Glutamatergic neuron (in vitro differentiated cells): ENCODE results near the gene SELL. TPM values are rescaled to one million over a fixed set of nuclear protein-coding genes. Genes with fewer than 3 reads are reported as not detected.
"Not testable (repeated sequence)": the region's sequence is repeated elsewhere in the genome, so short reads cannot be mapped to it uniquely, and the experiment has no call there.

Experiments
- DNase-seq: peaks from one replicate; pipeline ENCODE4 v3.0.0; 2022
- H3K27ac Mint-ChIP-seq: one replicate; pipeline ENCODE4 v1.8.0; 2020; ENCODE audit warnings: mild to moderate bottlenecking, mixed read lengths, inconsistent platforms; ENCODE audit not compliant: unreplicated experiment
- H3K27me3 Mint-ChIP-seq: one replicate; pipeline ENCODE4 v1.8.0; 2020; ENCODE audit warnings: mild to moderate bottlenecking, moderate library complexity, mixed read lengths, inconsistent platforms; ENCODE audit not compliant: unreplicated experiment
- H3K36me3 Mint-ChIP-seq: one replicate; pipeline ENCODE4 v1.8.0; 2020; ENCODE audit warnings: mild to moderate bottlenecking, mixed read lengths, inconsistent platforms; ENCODE audit not compliant: unreplicated experiment
- H3K4me1 Mint-ChIP-seq: one replicate; pipeline ENCODE4 v1.8.0; 2020; ENCODE audit warnings: mild to moderate bottlenecking, low read depth, mixed read lengths, inconsistent platforms; ENCODE audit not compliant: unreplicated experiment
- H3K4me3 Mint-ChIP-seq: one replicate; pipeline ENCODE4 v1.8.0; 2020; ENCODE audit warnings: mild to moderate bottlenecking, mixed read lengths, inconsistent platforms; ENCODE audit not compliant: unreplicated experiment
- H3K9me3 Mint-ChIP-seq: one replicate; pipeline ENCODE4 v1.8.0; 2020; ENCODE audit warnings: mild to moderate bottlenecking, moderate library complexity, mixed read lengths, inconsistent platforms; ENCODE audit not compliant: unreplicated experiment
- CTCF ChIP-seq: fragments of 200-600 bp; sonication (generic); IDR thresholded peaks from one replicate; pipeline ENCODE4 v1.5.0; 2021; ENCODE audit not compliant: partially characterized antibody, unreplicated experiment
- total RNA-seq: library from RNA; stranded (reverse); fragmentation: NEBNext Ultra II Directional; extraction: Animal tissue kit (Norgen Biotek cat#: 25700); gene quantifications from one replicate; pipeline ENCODE4 v1.2.1, GENCODE V29; 2021; ENCODE audit not compliant: unreplicated experiment

Gene SELL
- total RNA-seq, 1 donor from 2014 or later, result not detected

DNA sequence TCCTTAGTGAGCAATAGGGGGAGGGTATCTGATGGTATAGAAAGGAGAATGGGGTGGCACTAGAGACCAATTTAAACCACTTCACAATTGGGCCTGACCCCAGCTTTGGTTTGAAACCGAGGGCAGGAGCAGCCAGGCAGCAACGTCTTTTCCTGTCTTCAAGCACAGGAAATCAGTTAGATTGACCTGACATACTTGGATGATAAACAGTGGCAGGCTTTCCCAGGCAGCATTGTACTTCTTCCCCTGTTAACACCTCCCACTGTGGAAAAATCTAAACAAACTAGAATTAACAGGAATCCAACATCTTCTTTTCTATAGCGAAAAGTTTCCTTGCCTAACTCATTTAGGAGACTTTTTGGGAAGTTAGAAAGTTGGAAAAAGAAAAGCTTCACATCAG, 40.6 kb downstream of the SELL start:
- Mint-ChIP-seq H3K27me3 (no peaks in the 10 kb centered on the region), H3K4me1 (no peaks in the 10 kb centered on the region), H3K36me3 (no peaks in the 10 kb centered on the region), H3K27ac (no peak overlapping the region), H3K9me3 (no peaks in the 10 kb centered on the region), H3K4me3 (no peak overlapping the region)
- TF ChIP-seq CTCF, result no peak
- no peak for DNase-seq

- not testable (repeated sequence) for H3K9me3 Mint-ChIP-seq, DNase-seq, H3K4me1 Mint-ChIP-seq, H3K27ac Mint-ChIP-seq, H3K4me3 Mint-ChIP-seq, H3K36me3 Mint-ChIP-seq, H3K27me3 Mint-ChIP-seq
These were observed 41.2 kb downstream of the SELL start for GRCh38 chr1:169670244-169670643.

- not testable (repeated sequence) for DNase-seq, H3K36me3 Mint-ChIP-seq, H3K27me3 Mint-ChIP-seq, H3K9me3 Mint-ChIP-seq, H3K27ac Mint-ChIP-seq, H3K4me1 Mint-ChIP-seq, H3K4me3 Mint-ChIP-seq
These were observed 43.5 kb downstream of the SELL start for GRCh38 chr1:169667699-169668596.

- H3K4me3 Mint-ChIP-seq, H3K27ac Mint-ChIP-seq, H3K4me1 Mint-ChIP-seq, DNase-seq, H3K27me3 Mint-ChIP-seq, H3K9me3 Mint-ChIP-seq, H3K36me3 Mint-ChIP-seq: not testable (repeated sequence)
These were observed 44.2 kb downstream of the SELL start for GRCh38 chr1:169667227-169667639.

- not testable (repeated sequence) for H3K27me3 Mint-ChIP-seq, H3K9me3 Mint-ChIP-seq, H3K4me3 Mint-ChIP-seq, H3K27ac Mint-ChIP-seq, H3K4me1 Mint-ChIP-seq, H3K36me3 Mint-ChIP-seq, DNase-seq
These were observed 48.7 kb downstream of the SELL start for GRCh38 chr1:169662680-169663079.

DNA sequence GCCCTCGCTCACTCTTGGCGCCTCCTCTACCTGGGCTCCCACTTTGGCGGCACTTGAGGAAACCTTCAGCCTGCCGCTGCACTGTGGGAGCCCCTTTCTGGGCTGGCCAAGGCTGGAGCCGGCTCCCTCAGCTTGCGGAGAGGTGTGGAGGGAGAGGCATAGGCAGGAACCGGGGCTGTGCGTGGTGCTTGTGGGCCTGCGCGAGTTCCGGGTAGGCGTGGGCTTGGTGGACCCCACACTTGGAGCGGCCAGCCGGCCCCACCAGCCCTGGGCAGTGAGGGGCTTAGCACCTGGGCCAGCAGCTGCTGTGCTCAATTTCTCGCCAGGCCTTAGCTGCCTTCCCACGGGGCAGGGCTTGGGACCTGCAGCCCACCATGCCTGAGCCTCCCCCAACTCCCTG, 50.4 kb downstream of the SELL start:
- not testable (repeated sequence) for H3K9me3 Mint-ChIP-seq, H3K36me3 Mint-ChIP-seq, H3K27ac Mint-ChIP-seq, DNase-seq, H3K27me3 Mint-ChIP-seq, H3K4me1 Mint-ChIP-seq, H3K4me3 Mint-ChIP-seq

DNA sequence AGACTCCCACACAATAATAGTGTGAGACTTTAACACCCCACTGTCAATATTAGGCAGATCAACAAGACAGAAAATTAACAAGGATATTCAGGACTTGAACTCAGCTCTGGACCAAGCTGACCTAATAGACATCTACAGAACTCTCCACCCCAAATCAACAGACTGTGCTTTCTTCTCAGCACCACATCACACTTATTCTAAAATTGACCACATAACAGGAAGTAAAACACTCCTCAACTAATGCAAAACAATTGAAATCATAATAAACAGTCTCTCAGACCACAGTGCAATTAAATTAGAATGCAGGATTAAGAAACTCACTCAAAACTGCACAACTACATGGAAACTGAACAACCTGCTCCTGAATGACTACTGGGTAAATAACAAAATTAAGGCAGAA, 52.6 kb downstream of the SELL start:
- DNase-seq, H3K4me3 Mint-ChIP-seq, H3K27me3 Mint-ChIP-seq, H3K36me3 Mint-ChIP-seq, H3K4me1 Mint-ChIP-seq, H3K27ac Mint-ChIP-seq, H3K9me3 Mint-ChIP-seq: not testable (repeated sequence)

- no peak for DNase-seq
- Mint-ChIP-seq H3K4me1 (no peaks in the 10 kb centered on the region), H3K9me3 (peaks cover 2% of the 10 kb centered on the region), H3K27ac (no peak overlapping the region), H3K27me3 (peaks cover 2% of the 10 kb centered on the region), H3K4me3 (no peak overlapping the region), H3K36me3 (no peaks in the 10 kb centered on the region)
- TF ChIP-seq CTCF, result no peak
These were observed 57.5 kb downstream of the SELL start for GRCh38 chr1:169653873-169654272.
